Tracheal epithelial cell (primary cell): Measurements from ENCODE around the gene EFHC2. TPM values are rescaled to one million over a fixed set of nuclear protein-coding genes. Genes with fewer than 3 reads are reported as not detected.

Experiments used
- total RNA-seq: library from RNA; depleted of rRNA; stranded (reverse); fragments of >200 nt; gene quantifications from 2 replicates; pipeline ENCODE4 v1.2.1, GENCODE V29; 2014

Gene EFHC2, protein sequence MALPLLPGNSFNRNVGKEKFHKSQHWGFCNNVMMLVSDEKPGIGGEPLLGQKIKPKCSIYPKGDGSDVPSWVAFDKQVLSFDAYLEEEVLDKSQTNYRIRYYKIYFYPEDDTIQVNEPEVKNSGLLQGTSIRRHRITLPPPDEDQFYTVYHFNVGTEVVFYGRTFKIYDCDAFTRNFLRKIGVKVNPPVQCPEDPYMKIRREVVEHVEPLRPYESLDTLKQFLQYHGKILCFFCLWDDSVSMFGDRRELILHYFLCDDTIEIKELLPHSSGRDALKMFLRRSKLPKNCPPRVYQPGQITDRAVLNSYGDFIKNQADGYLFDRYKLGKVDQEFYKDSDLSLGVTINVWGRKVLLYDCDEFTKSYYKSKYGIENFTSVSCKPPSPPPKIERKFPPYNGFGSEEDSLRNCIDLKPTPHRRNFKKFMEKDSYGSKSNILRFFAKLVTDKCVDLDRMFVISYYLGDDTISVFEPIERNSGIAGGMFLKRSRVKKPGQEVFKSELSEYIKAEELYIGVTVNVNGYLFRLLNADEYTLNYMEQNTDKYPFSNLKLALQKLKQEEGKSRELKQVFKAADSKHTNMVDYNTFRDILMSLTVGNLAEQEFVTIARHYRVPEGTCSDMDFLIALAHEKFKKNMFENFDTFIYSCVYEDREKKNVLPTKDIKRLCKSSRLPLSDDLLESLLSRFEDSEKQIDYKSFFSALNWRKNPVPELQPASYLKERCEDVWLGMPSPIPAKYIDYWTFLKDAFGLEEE
- 0.24 and 0.43 TPM in 2 replicates for total RNA-seq

DNA sequence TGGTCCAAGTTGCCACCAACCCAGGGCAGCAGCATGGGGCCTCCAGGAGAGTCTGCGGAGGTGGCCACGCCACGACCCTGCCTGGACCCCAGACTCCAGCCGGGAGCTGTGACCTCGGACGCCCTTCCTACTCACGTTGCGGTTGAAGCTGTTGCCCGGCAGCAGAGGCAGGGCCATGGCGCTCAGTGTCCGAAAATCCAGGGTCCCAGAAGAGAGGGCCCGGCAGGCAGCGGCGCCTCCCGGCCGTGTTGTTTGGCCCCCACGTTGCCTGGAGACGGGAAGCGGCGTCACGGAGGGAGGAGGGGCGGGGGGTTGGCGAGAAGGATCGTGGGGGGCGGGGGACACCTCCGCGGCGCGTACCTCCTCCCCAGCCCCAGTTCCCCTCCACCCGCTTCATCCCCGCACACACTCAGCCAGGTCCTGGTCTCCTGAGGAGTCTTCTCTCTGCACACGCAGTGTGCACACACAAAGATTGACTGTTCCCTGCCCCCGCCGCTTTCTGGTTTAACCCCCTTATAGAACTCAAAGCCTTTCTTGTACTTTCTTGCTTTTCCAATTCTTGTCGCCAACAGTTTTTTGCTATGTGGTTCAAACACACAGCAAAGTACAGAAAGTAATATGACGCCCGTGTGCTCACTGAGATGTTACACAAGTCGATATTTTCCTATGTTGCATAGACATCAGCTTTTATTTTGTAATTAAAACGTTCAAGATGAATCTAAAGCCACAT is at the start of gene EFHC2:
TSS of gene EFHC2 (minus strand) at position 261 of the 730 bp plus-strand sequence. CDS start at position 177, 84 bp downstream.

Other genes with a start within 250 kb of the EFHC2 start
- gene FUNDC1, start 199.2 kb upstream of the EFHC2 start, total RNA-seq: 11.3 TPM in 2 replicates